AG20443 (cell line): ENCODE measurements around the gene GHRH.

Experiments used
- DNase-seq: peaks from one replicate; pipeline ENCODE4 v3.0.0; 2012; ENCODE audit warnings: low spot score, mixed read lengths

The GHRH gene

DNA sequence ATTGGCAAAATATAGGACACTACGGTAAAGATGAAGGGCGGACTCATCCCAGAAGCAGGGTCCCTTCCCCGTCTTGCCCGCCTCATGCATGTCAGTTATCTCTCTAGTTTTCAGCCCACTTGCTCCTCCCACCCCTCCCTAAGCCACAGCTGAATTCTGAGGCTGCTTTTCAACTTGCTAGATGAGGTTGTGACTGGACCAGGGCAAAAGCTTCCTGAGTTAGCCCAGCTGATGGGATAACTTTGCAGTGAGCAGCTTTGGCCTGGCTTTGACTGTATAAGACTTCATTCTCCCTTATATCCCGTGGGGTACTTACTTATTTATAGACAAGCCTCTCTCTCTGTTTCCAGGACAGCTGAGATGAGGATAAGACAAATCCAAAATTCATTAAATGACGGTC is 23.2 kb downstream of the GHRH start:
- no peak for DNase-seq

DNA sequence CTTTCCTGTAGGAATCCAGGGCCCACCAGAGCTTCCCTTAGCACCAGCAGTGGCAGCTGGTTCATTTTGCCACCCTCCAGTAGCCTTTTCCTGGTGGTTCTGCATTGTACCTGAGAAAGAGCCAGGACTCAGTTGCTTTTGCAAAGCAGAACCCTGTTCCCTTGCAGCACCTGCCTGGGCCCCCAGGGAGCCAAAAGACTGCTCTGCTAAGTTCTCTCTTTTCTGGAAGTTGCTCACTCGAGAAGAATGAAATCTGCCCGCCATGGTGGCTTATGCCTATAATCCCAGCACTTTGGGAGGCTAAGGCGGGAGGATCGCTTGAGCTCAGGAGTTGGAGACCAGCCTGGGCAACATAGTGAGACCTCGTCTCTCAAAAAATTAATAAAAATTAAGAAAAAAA is 24.0 kb downstream of the GHRH start:
- no peak for DNase-seq

DNA sequence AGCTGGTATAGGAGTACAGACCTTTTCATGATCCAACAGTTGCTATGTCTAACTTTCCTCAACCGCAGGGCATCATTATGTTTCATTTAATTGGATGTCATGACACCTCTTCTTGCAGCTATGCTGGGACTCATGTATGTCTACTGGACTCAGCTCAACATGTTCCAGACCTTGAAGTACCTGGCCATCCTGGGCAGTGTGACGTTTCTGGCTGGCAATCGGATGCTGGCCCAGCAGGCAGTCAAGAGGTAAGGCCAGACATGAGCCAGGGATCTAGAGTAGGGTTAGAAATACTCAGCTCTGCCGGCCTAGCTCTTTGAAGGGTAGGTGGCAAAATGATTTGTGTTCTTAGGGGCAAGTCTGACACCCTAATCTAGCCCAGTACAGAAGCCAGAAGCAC is 25.2 kb downstream of the GHRH start:
- no peak for DNase-seq

DNA sequence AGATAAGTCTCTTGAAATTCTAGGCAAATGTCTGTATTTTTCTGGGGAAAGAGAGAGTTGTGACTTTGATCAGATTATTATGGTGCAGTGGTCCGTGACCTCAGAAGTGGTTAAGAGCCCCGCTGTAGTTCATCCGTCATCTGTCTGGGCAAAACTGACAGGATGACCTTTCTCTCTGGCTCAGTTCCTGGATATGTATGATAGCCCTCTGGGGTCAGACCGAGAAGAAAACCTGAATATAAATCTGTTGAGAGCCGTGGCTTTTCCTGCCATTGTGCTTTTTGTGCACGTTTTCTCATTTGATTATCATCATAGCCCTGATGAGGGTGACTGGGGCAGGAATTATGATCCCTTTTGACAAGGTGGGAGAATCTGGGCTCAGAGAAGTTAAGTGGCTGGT is 26.5 kb downstream of the GHRH start:
- no peak for DNase-seq

DNA sequence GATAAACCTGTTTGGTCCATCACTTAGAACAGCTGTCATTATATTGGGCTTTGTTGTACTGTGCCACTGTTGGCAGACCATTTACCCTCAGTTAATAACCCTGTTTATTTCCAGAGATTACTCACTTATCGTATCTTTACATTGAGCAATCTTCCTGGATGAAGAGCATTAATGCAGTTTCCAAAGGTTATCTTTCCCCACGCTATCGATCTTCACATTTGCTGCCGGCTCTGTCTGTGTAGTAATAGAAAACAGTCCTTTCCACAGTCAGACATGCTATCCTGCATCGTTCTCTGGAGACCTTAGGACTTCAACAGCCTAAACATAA is 27.4 kb downstream of the GHRH start:
- DNase-seq: no peak

DNA sequence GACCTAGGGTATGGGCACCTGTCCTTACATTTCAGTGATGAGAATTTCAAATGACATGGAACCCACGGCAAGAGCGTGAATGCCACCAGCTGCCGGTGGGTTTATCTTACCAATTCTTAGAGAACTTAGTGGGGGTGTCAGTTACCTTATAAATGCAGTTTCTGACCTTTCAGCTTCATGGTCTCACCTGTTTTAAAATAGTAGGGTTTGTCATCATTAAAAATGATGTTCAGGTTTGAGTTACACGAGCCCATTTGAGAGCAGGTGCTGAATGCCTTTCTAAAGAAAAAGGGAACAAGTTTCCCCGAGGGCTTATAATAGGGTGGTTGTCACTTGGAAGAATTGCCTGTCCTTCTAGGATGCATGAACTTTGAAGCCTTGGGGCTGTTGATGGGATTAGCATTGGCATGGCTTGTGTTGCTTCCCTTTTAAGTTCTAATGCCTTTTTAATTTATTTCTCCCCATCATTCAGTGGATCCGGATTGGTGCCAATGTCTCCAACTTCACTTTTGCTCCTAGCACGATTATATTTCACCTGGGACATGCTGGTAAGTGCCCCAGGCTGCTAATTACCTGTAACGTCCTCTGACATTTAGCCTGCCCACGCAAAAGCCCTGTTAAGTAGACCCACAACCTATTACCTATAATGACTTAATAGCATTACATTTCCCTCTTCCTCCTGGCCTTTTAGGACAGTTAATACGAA is 27.9 kb downstream of the GHRH start:
- DNase-seq: no peak

DNA sequence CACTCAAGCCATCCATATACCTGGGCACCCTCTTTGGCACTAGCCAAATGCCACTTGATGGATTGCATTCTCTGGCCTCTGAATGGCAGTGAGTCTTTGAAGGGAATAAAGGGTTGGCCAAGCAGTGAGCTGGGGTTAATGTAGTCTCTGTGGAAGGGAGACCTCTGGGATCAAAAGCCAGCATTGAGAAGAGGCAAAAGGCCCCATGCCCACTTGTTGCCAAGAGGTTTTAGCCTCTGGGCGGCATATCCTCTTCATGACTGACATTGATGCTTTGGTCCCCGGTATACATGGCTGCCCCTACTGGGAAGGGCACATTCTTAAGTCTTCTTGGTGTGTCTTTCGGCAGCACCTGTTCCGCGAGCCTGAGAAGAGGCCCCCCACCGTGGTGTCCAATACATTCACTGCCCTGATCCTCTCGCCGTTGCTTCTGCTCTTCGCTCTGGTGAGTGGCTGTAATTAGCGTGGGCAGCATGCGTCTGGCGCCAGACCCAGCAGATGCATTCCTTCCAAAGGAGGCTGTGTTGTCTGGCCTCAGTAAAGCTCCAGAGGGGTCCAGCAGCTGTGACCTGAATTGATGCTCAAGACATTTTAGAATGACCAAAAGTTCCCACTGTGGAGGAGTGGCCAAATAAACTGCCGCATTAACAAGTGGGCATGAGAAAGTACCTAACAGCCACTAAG is 29.5 kb downstream of the GHRH start:
- no peak for DNase-seq

DNA sequence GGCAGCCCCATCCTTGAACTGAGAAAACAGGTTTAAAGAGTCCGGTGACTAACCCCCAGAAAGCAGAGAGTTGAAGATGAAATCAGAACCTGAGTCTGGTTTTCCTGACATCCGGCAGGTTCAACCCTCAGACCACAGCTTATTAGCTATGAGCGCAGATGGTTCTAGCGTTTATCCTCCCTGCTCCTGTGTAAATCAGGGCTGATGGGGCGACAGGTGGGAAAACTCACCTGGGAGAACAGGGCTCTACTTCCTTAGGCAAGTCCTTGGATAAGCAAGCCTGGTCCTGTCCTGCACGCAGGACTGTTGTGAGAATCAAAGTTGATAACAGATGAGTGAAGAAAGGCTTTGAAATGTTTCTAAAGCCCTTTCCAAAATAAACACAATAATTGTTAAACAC is 31.4 kb downstream of the GHRH start:
- no peak for DNase-seq

DNA sequence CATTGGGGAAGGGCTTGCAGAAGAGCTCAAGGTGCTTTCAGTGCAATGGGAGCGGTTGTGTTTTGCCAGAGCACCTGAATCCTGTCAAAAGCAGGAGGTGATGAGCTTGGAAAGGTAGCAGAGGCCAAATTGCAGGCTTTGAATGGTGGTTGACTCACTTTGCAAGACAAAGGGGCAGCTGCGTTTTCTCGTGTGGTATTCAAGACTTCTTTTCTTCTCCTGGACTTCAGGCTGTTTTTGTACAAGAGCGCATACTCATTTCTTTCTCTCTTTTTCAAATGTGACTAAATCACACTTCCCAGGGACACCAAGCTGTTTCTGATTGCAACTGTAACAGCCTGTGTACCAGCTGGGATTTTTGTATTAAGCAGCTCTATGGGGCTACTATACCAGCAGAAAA is 32.3 kb downstream of the GHRH start:
- DNase-seq: no peak

DNA sequence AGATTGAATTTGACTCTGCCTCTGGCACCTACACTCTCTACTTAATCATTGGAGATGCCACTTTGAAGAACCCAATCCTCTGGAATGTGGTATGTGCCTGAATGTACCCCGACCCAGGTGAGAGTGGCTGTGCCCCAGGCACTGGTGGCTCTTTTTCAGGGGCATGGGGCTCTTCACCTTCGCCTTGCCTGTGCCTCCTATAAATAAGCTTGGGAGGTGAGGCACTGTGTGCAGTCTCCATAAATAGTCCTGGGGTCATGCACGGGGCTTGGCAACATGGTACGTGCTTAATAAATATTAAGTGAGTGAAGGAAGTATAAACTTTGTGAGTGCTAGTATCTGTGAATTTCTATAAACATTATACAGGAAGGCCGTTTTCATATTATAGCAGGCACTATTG is 33.0 kb downstream of the GHRH start:
- DNase-seq: no peak

DNA sequence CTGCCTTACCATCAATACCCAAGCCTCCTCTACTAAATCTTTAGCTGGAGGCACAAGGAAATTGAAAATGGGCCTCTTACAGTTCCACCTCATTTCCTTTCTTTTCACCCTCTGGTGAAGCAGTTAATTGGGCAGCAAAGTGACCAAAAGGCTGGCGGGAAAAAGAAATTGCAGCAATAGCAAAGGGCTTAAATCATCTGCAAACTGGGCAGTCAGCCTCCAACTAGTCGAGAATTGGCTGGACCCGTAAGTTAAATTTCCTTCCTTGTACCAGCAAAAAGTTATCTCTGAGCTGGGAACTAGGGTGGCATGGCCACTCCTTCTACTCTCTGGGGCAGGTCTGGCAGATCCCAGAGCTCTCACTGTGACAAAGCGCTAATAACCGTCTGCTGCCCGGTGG is 33.5 kb downstream of the GHRH start:
- peak; percentile 58 for DNase-seq

DNA sequence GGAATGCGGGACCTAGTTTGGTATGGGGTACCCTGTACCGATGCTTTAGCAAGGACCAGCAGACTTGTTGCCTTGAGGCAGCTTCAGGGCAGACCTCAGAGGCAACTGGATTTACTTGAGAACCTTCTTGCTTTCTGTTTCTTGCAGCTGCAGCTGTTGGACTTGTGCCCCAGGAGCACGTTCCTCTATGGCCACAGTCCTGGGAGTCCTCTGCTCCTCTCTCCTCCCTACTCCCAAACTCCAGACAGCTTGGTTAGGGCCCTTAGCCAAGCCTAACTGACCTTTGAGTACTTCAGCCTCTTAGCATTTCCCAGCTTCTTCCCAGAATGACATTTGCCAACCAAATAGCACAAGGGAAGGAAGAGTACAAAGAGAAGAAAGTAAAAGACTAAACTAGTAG is 34.7 kb downstream of the GHRH start:
- DNase-seq: peak; percentile 40

DNA sequence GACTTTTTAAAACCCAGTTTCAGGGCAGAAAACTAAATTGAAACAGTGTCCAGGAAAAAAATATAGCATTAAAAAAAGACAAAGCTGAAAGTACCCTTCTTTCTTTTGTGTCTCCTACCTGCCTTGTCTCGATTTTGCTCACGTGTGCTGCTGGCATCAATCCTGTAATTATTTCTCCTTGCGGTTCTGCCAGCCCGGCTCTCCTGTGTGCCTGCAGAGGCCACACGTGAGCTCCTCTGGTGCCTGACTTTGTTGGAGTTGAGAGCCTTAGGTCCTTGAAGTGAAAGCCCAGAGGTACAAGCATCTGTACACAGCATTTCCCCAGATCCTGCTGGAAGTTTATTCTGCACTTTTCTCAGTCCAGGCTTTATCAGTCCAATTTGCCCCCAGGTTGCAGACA is 36.5 kb downstream of the GHRH start:
- no peak for DNase-seq

DNA sequence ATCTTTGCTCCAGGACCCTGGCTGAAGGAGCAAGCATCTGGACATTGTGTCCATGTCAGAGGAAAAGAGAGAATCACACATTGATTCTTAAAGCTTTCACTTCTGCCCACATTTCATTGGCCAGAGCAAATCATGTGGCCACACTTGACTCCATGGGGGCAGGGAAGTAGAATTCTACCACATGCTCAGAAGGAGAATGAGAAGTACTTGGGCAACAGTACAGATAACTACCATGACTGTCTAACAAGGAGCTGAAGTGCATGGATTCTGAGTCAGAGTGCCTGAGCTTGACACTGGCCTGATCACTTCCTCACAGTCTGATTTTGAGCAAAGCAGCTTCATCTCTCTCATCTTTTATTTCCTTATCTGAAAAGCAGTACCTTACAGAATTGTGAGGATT is 38.6 kb downstream of the GHRH start:
- DNase-seq: peak; percentile 88

DNA sequence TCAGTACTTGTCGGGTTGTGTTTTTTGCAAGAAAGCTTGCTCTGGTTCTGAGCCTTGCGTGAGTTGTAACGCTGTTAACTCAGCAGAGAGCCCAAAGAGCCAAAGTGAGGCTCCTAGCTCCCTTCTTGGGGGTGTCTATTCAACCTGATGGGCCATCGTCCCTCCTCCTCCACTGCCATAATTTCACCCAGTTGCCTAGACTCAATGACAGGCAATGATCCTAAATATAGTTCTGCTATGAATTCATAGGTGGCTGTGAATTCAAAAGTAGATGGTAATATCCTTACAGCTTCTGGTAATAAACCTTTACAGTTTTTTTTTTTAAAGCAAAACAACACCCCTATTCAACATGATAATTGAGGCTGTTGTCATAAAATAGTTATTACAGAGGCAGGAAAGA is 39.5 kb downstream of the GHRH start:
- no peak for DNase-seq

DNA sequence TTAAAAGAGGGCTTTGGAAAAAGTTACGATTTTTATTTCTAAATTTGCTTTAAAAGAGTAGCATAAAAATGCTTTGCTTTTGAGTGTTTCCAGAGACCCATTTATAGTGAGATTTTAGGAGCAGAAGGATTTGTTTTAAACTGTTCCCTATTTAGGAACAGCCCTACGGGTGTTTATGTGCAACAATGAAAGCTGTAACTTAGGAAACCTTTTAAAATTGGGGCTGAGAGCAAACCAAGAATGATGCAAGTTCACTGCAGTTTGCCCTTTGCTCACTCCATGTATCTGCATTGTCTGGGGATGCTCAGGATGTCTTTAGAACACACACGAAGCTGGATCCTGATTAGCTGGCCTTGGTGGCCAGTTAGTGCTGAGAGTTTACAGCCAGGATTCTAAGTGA is 40.9 kb downstream of the GHRH start:
- DNase-seq: peak; percentile 37

DNA sequence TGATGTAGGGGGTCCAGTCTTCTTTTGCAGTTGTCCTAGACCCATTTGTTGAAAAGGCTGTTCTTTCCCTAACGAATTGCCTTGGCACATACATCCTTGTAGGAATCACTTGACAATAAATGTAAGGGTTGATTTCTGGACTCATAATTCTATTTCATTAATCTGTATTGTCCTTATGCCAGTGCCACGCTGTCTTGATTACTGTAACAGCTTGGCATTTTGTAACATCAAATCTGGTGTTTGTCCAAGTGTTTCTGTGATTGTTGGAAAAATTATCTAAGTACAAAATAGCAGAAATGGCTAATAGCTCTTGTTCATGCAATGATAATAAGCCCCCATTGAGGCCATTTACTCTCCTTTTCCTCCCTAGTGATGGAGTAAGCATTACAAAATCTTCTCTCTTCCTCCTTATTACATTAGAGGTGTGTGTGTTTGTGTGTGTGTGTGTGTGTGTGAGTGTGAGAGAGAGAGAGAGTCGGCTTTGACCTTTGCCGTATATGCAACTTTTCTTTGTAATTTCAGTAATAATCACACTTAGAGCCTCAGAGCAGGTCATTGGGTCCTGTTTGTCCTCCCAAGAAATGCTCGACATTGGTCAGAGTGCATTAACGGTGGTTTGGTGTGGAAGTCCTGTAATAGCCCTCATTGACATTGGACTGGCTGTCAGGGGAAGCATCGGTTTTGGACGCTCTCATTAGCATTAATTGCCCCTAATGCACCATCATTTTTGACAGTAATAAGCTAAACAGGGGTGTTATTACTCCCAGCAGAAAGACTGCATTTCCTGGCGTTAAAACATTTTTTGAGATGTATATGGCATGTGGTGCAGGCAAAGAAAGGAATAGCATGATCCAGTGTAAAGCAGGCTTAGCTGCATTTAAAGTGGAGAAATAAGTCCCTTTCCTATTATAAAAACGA is 41.6 kb downstream of the GHRH start:
- DNase-seq: no peak

DNA sequence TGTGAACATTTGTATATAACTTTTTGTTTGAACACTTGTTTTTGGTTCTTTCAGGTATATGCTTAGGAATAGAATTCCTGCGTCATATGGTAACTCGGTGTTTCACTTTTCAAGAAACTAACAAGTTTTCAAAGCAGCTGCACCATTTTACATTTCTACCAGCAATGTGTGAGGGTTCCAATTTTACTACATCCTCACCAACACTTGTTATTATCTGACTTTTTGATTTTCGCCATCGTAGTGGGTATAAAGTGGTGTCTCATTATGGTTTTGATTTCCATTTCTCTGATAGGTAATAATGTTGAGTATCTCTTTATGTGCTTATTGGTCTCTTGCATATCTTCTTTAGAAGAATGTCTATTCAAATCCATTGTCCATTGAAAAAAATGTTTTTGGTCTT is 42.6 kb downstream of the GHRH start:
- no peak for DNase-seq

DNA sequence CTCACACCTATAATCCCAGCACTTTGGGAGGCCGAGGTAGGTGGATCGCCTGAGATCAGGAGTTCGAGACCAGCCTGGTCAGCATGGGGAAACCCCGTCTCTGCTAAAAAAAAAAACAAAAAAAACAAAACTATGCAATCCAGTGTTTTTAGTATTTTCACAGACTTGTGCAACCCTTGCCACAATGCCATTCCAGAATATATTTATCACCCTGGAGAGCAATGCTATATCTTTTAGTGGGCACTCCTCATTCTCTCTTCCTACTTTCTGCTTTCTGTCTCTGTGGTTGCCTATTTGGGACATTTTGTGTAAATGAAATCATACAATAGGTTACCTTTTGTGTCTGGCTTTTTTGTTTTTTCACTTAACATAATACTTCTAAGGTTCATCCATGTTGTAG is 43.2 kb downstream of the GHRH start:
- no peak for DNase-seq

DNA sequence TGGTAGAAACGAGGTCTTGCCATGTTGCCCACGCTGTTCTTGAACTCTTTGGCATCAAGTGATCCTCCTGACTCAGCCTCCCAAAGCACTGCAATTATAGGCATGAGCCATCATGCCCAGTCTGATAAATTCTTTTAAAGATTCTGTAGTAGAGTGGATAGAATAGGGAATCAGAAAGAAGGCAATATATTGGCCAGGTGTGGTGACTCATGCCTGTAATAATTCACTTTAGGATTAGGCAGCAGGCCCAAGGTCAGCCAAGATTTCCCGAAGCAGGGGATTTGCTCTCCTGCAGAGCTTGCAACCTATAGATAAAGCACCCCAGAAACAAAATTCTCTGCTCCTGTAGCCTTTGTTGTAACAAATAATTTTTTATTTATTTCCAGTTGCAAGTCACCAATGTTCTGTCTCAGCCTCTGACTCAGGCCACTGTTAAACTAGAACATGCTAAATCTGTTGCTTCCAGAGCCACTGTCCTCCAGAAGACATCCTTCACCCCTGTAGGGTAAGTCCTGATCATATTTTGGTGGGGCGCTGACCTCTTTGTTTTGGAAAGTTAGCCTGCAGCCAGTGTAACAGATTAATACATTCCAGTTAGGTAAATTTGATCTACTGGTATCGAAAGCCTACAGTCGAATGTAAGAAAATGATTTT is 51.8 kb downstream of the GHRH start:
- DNase-seq: no peak

DNA sequence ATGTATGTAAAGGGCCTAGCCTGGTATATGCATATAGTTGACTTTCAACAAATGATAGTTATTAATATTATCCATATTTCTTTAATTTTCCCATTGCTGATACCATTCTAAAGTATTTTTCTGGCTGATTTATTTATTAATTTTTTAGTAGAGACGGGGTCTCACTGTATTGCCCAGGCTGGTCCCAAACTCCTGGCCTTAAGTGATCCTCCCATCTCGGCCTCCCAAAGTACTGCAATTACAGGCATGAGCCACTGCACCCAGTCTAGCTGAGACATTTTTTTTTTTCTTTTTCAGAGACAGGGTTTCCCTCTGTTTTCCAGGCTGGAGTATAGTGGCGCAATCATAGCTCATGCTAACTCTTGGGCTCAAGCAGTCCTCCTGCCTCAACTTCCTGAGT is 52.4 kb downstream of the GHRH start:
- no peak for DNase-seq

DNA sequence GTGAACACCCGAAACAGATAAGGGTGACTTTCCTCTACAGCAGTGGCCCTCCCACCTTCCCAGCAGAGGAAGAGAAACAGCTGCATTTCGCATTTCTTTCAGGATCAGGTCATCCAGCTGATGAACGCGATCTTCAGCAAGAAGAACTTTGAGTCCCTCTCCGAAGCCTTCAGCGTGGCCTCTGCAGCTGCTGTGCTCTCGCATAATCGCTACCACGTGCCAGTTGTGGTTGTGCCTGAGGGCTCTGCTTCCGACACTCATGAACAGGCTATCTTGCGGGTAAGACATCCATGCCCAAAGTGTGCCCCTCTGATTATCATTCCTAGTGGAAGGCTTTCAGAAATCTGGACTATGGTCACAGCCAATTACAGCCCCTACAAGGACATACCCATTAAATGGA is 54.4 kb downstream of the GHRH start:
- DNase-seq: no peak

DNA sequence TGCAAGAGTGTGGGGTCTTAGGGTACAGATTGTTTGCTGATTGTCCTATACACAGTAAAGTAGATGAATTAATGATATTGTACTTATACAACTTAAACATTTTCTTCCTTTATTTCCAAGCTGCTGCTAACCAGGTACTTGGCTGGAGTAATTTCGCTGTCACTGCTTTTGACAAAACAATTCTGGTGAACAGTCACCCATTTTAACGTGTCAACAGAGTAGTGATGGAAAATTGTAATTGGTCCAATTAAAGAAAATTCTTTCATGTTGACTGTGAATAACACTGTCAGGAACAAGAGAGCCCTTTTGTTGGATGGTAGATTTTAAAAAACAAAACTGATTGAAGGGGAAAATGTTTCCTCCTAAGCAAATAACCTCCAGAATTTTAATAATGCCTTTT is 55.8 kb downstream of the GHRH start:
- no peak for DNase-seq
